Lower lobe of right lung (tissue), 2 donors: ENCODE measurements around the gene TTLL11. TPM values are rescaled to one million over a fixed set of nuclear protein-coding genes. Genes with fewer than 3 reads are reported as not detected.

Experiments used
- ATAC-seq, 2 donors: fragments of 200-7000 bp; cut with Tn5 transposase; one replicate each; pipeline ENCODE4 v1.9.1; 2020 to 2022; ENCODE audit warnings: mild to moderate bottlenecking in 2 of 2, moderate library complexity in 2 of 2
- DNase-seq: peaks from one replicate; pipeline ENCODE4 v3.0.0-alpha.2; 2020
- H3K27ac ChIP-seq: fragments of 200-600 bp; one replicate; pipeline ENCODE4 v1.8.0; 2022
- H3K27me3 ChIP-seq: fragments of 200-600 bp; one replicate; pipeline ENCODE4 v1.8.0; 2022; ENCODE audit warnings: low read depth
- H3K36me3 ChIP-seq: fragments of 200-600 bp; one replicate; pipeline ENCODE4 v1.8.0; 2022; ENCODE audit warnings: mild to moderate bottlenecking
- H3K4me1 ChIP-seq: fragments of 200-600 bp; one replicate; pipeline ENCODE4 v1.8.0; 2022
- H3K4me3 ChIP-seq: fragments of 200-600 bp; one replicate; pipeline ENCODE4 v1.8.0; 2022; ENCODE audit warnings: mild to moderate bottlenecking
- H3K9me3 ChIP-seq: fragments of 200-600 bp; one replicate; pipeline ENCODE4 v1.8.0; 2022
- CTCF ChIP-seq: fragments of 200-600 bp; IDR thresholded peaks from one replicate; pipeline ENCODE4 v1.8.0; 2022; ENCODE audit warnings: antibody characterized with exemption, mild to moderate bottlenecking
- intact Hi-C: fragments of 100-400 bp; cut with DNase I; formaldehyde crosslinking; loops from one replicate; pipeline ENCODE4 v1.11.0; 2022
- microRNA-seq: library from miRNA; unstranded; fragments of <30 nt; microRNA quantifications from one replicate; pipeline ENCODE4 v1.2.0, GENCODE V29; 2020; ENCODE audit warnings: borderline number of aligned reads
- total RNA-seq: library from RNA; stranded (reverse); fragmentation: NEBNext Ultra II Directional; extraction: Animal tissue kit (Norgen Biotek cat#: 25700); gene quantifications from one replicate; pipeline ENCODE4 v1.2.1, GENCODE V29; 2021
- donor health status: DM: no; HTN: yes; CAD: no; lungs with severe emphysema.

TTLL11 gene
- total RNA-seq, 1 donor from 2014 or later: 11.7 TPM

- Histone ChIP-seq H3K4me1 (no peaks in the 10 kb centered on the region), H3K4me3 (no peak overlapping the region), H3K36me3 (peaks cover 95% of the 10 kb centered on the region), H3K27ac (no peak overlapping the region), H3K9me3 (no peaks in the 10 kb centered on the region), H3K27me3 (no peaks in the 10 kb centered on the region)
- DNase-seq: peak; percentile 47
- no peak for TF ChIP-seq CTCF
- intact Hi-C loops: no loop called here
- no peak for ATAC-seq
These were observed 320.4 kb downstream of the TTLL11 start for GRCh38 chr9:121772600-121773285.

Small RNAs within 50 kb of the gene (microRNA-seq; reads per million reads assigned to microRNA genes)
- gene MIR4478: not detected

Other genes starting within 250 kb of the TTLL11 start
- 38.5 TPM for gene NDUFA8, start 66.5 kb upstream of the TTLL11 start, total RNA-seq
- 7.7 TPM for gene MORN5, start 66.6 kb upstream of the TTLL11 start, total RNA-seq
- gene LHX6, start 135.6 kb upstream of the TTLL11 start, total RNA-seq: 8.1 TPM
- 21.7 TPM for gene RBM18, start 171.5 kb upstream of the TTLL11 start, total RNA-seq
- 30.2 TPM for gene MRRF, start 171.6 kb upstream of the TTLL11 start, total RNA-seq